ENCODE measurements around the gene MTUS2. TPM values are rescaled to one million over a fixed set of nuclear protein-coding genes. Genes with fewer than 3 reads are reported as not detected.

Gene MTUS2
- total RNA-seq, 1 experiment from 2014 or later = 0.35 TPM

- H3K27me3 ChIP-seq (ENCODE audit: insufficient read depth, low read length) = no peaks in the 10 kb centered on the region
- no peak overlapping the region for H3K14ac ChIP-seq (ENCODE audit: insufficient read depth, low read length)
- no peaks in the 10 kb centered on the region for H3K36me3 Mint-ChIP-seq (ENCODE audit: insufficient read depth in 1 of 3, low read depth in 3 of 3)
- no peak overlapping the region for H3T11ph ChIP-seq (ENCODE audit: low read length)
- no peaks in the 10 kb centered on the region; the same call in 1 of the 2 replicates for H3K27me3 Mint-ChIP-seq (ENCODE audit: low read depth)
- no peak overlapping the region for H3K4me3 Mint-ChIP-seq
- H3K27ac ChIP-seq (ENCODE audit: insufficient read length, low read depth, low read length) = no peak overlapping the region
- H2BK20ac ChIP-seq (ENCODE audit: low read depth, low read length, poor library complexity, severe bottlenecking) = no peak overlapping the region
- H3K9ac ChIP-seq (ENCODE audit: extremely low read depth, insufficient read length, low read length) = no peak overlapping the region
- no peak overlapping the region for H4K8ac ChIP-seq (replicated peaks; ENCODE audit: insufficient read length, low read depth, low read length)
- no peak overlapping the region for H3K4ac ChIP-seq (ENCODE audit: low read depth, low read length)
- H2AK5ac ChIP-seq (ENCODE audit: insufficient read length, low read length) = no peak overlapping the region
- no peak overlapping the region for H3K27ac Mint-ChIP-seq
- no peak overlapping the region for H4K5ac ChIP-seq (ENCODE audit: insufficient read length, low read depth, low read length)
- no peak overlapping the region for H2BK12ac ChIP-seq (ENCODE audit: insufficient read length, low read depth, low read length)
- H3K23ac ChIP-seq (ENCODE audit: insufficient read length, low read depth, low read length) = no peak overlapping the region
- WGBS (ENCODE audit: extremely low coverage, insufficient read length, low lambda C conversion rate) = no CpG with 5 or more reads among the region's 3 CpGs
- H3K23me2 ChIP-seq (ENCODE audit: insufficient read length, low read depth, low read length, poor library complexity, severe bottlenecking) = no peaks in the 10 kb centered on the region
- no peaks in the 10 kb centered on the region for H3K9me3 ChIP-seq (ENCODE audit: control insufficient read depth, low read depth, low read length)
- H2BK5ac ChIP-seq (ENCODE audit: insufficient read length, low read length) = no peak overlapping the region
- DNase-seq = no peak
- H3K4me1 Mint-ChIP-seq = peaks cover 0 to 4% of the 10 kb centered on the region in 2 experiments; a peak in 1 of 4 replicates
- H3K79me2 ChIP-seq (ENCODE audit: insufficient read depth, low read length) = no peaks in the 10 kb centered on the region
- no peak overlapping the region for H2AFZ ChIP-seq (ENCODE audit: low read length)
- no peak overlapping the region for H3K18ac ChIP-seq (ENCODE audit: insufficient read length, low read depth, low read length)
- H4K91ac ChIP-seq (ENCODE audit: insufficient read length, low read depth, low read length) = no peak overlapping the region
- no peaks in the 10 kb centered on the region for H3K4me1 ChIP-seq (ENCODE audit: insufficient read depth, low read length)
- H3K4me2 ChIP-seq (ENCODE audit: insufficient read depth, insufficient read length, low read length) = no peak overlapping the region
- H2BK120ac ChIP-seq (ENCODE audit: low read depth, low read length, poor library complexity, severe bottlenecking) = no peak overlapping the region
- H3K56ac ChIP-seq (ENCODE audit: insufficient read length, low read depth, low read length) = no peak overlapping the region
- H4K20me1 ChIP-seq (ENCODE audit: control insufficient read depth, insufficient read depth, insufficient read length) = no peaks in the 10 kb centered on the region
- H3K9me3 Mint-ChIP-seq = no peaks in the 10 kb centered on the region
- no peak overlapping the region for H2BK15ac ChIP-seq (ENCODE audit: low read depth, low read length)
- TF ChIP-seq CTCF (conservative IDR thresholded peaks at IDR 0.05) = no peak
- H3K79me1 ChIP-seq (ENCODE audit: insufficient read depth, low read depth, low read length, poor library complexity, severe bottlenecking) = no peaks in the 10 kb centered on the region
These were observed 163.5 kb downstream of the MTUS2 start for GRCh38 chr13:28983641-28984040.

Data from H9 (cell line).